Fibroblast of peridontal ligament (primary cell): ENCODE data around the gene ALG1.
"Not testable (repeated sequence)": the region's sequence is repeated elsewhere in the genome, so short reads cannot be mapped to it uniquely, and the experiment has no call there.

Experiments used
- DNase-seq: peaks from one replicate; pipeline ENCODE4 v3.0.0-alpha.2; 2010; ENCODE audit errors: extremely low read depth

The ALG1 gene

GRCh38 chr16:5098221-5099159, 26.8 kb downstream of the ALG1 start:
- peak; percentile 45 for DNase-seq

DNA sequence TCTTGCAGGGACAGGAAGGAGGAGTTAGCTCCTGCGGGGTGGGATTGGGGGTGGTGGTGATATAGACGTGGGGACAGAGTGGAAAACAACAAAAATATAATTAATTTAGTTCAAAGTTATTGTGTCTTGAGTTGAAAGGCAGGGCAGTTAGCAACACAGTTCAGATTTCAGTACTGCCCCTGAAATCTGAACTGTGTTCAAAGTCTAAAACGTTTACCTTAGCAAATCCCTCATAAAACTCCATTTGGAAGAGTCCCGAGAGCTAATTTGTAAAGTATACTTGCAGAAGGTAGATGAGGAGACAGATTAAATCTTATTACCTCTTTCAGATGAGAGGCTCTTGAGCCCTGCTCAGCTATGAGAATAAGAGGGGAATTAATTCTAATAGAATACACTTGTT, 27.5 kb downstream of the ALG1 start:
- DNase-seq: not testable (repeated sequence)

GRCh38 chr16:5103296-5104032, 31.8 kb downstream of the ALG1 start:
- DNase-seq: not testable (repeated sequence)

DNA sequence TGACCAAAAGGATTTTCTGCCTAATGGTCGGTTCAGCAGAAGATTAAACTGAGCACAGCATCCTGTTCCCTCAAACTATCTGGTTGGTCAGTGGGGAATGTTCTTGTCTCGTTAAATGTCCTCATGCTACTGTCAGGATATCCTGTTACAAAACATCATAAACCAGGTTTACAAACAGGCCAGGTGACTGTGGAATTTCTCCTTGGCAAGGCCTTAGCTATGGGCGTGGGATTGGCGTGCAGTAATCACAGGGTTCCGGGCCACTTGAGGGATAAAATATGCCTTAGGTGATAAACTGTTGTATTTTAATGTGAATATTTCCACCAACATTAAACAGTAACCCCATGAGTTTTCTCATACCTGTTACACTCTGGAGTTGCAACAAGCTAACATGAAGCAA, 33.4 kb downstream of the ALG1 start:
- not testable (repeated sequence) for DNase-seq

DNA sequence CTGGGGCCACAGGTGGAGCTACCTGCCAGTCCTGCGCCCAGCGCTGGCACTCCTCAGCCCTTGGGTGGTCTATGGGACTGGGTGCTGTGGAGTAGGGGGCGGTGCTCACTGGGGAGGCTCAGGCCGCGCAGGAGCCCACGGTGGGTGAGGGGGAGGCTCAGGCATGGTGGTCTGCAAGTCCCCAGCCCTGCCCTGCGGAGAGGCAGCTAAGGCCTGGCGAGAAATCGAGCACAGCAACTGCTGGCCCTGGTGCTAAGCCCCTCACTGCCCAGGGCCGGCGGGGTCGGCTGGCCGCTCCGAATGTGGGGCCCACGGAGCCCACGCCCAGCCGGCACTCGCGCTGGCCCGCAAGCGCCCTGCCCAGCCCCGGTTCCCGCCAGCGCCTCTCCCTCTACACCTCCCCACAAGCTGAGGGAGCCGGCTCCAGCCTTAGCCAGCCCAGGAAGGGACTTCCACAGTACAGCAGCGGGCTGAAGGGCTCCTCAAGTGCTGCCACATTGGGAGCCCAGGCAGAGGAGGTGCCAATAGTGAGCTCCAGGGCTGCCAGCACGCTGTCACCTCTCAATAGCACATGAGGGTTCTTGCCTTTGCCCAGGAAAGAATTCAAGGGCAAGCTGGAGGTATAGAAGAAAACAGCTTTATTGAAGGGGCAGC, 37.0 kb downstream of the ALG1 start:
- no peak for DNase-seq

GRCh38 chr16:5110933-5111332, 39.3 kb downstream of the ALG1 start:
- not testable (repeated sequence) for DNase-seq

- DNase-seq: not testable (repeated sequence)
Measured at GRCh38 chr16:5116780-5117295, 45.2 kb downstream of the ALG1 start.

DNA sequence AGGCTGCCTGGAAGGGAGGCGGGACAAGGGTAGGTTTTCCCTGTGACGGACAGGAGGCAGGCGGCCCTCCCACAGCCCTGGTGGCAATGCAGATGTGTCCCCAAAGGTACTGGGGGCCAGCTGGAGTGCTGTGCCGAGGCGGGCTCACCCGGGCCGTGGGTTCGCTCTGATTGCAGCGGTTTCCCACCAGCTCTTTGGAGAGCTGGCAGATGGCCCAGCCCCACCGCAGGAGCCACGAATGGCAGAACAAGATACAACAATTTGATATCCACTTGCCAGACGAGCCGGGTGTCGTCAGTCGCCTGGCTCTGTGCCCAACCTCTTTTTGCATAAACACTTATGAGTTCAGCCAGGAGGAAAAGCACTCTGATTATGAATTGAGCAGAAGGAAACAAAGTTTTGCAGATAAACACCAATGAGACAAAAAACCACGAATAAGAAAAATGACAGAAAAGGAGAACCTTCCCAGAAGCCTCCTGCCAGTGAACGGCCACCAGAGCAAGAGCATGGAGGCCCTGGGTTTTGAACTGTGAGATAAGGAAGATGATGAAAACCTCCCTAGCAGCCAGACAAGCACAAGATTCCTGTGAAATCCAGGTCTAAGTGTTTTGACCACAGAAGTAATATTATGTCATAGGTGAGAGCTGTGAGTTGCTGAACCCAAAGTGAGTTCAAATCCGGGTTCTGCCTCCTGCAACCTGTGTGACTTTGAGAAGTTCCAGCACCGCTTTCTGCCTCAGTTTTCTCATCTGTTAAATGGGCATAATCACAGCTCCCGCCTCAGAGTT, 45.9 kb downstream of the ALG1 start:
- peak; percentile 47 for DNase-seq

GRCh38 chr16:5131467-5132004, 59.9 kb downstream of the ALG1 start:
- DNase-seq: not testable (repeated sequence)

- not testable (repeated sequence) for DNase-seq
Measured at GRCh38 chr16:5132915-5133600, 61.4 kb downstream of the ALG1 start.

DNA sequence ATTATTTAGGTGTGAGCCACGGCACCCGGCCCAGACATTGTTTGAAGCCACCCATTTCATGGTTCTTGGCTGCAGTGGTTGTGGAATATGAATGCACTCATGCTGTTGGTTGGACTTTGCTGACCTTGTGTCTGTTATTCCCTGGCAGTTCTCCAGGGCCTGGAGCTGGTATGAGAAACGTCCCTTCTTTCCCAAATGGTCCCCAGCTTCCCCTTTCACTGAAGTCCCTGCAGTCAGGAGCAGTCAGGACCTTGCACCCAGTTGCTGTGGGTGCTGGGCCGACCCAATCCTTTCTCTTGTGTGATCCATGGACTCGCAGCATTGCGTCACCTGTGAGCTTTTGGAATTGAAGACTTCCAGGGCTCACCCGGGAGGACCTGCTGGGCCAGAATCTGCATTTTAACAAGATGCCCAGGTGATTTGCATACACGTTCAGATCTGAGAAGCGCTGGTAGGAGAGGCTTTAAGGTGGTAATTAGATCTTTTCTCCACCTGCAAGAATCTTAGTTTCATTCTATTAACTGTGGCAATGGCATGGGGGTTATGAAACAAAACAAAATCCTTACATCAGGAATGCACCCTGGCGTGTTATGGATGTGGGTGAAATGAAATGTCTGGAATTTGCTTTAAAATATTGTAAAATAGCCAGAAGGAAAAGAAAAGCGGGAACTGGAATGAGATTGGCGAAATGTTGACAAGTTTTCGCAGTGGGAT, 63.3 kb downstream of the ALG1 start:
- not testable (repeated sequence) for DNase-seq
